Activated CD4-positive, alpha-beta T cell treated with anti-CD3 and anti-CD28 coated beads for 24 hours (primary cell): ENCODE data around the gene AGPAT4.

Source experiments
- DNase-seq, 2 donors: peaks; one replicate each; pipeline ENCODE4 v3.0.0-alpha.2; 2020; ENCODE audit warnings: low read depth in 2 of 2

Gene AGPAT4

DNA sequence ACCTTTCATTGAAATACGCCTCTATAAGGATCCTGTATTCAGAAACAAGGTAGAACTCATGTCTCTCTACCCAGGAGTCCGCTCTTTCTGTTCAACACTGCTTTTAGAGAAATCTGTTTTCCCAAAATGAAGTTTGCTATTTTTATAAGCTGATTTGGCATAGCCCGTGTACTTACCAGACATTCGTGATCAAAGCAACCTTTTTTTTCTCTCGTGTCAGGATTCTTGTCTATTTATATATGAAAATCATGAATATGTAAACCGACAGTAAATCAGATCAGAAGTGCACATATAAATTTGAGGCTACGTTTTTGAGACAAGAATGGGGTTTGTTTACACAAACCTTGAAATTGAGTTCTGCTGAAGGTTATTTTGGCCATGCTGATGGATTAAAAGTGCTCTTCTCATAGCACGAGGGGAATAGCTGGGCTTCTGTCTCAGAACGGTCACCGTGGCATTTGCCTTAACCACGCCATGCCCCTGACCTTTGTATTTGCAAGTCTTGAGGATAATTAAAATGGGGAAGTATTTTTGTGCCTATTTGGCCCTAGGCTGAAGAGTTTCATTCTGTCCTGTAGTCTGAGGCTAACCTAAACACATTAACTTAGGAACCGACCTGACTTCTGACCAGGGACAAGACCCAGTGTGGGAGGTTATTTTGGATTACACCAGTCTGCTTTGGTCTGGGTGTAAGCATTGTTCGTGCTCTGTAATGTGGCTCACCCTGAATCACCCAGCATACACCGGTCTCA, 163.7 kb downstream of the AGPAT4 start:
- DNase-seq, result no peak

DNA sequence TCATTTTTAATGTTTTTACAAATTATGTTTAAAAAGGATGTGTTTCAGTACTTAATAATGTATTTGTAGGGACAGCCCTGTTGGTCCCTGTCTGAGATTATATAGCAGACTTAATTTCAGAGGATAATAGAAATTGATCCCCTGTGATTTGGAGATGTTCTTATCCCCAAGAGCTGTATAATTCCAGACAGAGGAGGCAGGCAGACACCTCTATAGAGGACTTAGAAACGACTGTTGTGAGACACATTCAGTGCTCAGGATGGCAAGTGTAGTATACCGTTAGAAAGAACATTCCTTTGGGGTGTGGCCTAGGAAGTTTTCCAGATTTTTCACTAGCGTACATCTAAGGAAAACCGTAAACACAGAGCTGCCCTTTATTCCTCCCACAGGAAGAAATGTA, 164.5 kb downstream of the AGPAT4 start:
- no peak for DNase-seq

DNA sequence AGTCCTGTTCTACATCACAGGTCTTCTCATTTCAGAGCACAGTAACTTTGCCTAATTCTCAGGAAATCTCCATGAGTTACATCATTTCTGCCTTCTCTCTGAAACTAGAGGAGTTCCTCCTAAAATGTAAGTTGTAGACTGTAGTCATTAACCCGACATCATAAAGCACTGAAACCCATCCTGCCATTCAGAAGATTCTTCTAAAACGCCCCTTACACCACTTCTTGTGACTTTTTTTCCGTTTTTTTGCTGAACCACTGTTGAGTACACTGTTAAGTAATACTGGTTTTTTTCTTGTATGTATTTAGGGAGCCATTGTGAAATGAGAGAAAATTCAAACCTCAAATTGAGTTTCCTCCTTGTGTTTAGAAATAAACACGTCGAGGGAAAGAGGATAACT, 164.9 kb downstream of the AGPAT4 start:
- DNase-seq, result no peak

DNA sequence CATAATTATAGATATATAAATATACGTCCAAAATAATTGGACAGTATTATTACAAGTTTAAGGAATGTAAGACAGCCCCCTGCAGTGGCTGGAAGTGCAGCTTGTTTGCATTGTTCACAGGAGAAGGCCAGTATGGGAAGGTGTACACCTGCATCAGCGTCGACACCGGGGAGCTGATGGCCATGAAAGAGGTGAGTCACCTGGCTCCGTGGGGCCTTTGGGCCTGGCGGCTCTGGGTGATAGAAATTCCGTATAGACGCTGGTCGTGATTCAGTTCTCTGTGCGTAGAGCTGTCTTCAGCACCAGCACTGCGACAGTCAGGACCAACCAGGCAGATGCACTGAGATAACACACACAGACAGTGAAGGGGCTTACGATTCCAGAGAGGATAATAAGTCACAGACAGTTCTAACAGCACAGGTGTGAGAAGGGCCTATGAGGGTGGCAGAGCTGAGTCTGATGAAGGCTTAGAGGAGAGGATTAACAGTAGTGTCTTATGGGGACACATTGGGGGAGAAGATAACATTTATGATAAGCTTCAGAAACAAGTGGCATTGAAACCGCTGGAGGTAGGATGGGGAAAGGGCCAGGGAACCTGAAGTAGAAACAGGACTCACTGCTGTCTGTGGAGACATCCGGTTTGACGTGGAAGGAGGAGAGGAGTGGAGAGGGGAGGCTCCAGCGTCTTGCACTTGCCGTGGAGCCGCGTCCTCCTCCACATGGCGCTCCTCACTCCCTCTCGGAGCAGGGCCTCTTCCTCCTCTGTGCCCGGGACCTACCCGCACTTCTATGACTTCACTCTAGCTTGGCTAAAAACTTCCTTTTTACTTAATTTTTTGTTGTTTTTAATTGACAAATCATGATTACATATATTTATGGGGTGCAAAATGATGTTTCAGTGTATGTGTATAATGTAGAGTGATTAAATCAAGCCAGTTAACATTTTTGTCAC, 165.8 kb downstream of the AGPAT4 start:
- no peak for DNase-seq

DNA sequence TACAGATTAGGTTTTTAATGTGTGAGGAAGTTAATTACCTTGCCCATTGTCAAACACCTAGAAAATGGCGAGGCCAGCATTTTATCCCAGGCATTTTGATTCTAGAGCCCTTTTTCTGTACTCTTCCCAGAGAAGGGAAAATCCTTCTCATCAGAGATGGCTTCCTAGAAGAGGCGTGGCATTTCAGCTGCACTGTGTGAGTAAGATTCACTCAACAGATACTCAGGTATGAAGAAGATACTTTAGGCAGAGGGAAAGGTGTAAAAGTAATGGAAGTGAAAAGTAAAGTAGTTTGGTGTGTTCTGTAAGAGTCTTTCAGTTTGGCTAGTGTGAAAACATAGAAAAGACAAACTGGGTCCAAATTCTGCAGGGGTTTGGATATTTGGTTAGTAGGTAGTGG, 168.5 kb downstream of the AGPAT4 start:
- DNase-seq, result no peak

DNA sequence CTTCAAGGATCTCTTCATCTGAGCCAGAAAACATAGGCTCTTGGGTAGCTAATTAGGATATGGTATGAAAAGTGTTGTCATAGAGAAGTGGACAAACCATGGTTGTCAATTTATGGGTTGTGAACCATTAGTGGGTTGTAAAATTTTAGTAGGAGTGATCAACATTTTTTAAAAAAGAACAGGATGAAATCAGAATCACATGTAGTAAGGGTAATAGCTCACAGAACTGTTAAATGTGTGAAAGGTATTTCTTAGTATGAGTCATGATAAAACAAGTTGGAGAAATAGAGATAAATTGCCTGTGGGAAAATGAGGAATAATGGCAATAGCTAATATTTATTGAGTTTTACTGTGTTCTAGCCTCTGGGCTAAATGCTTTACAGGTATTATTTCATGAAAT, 168.9 kb downstream of the AGPAT4 start:
- no peak for DNase-seq

DNA sequence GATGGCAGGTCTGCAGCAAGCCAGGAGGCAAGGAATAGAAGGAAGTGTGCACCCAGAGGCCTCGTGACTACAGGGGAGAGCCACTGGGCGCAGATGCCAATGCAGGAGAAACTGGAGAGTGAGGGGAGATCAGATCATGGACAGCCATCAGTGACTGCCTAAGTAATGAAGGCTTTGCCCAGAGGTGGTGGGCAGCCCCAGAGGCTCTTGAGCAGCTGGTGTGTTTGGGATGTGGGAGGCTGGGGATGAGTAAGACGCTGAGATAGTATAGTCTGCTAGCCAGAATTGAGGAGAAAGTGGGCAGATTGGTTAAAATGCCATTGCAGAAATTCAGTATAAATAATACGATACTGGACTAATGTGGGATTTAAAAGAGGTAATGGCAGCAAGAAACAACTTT, 170.4 kb downstream of the AGPAT4 start:
- DNase-seq, result no peak

DNA sequence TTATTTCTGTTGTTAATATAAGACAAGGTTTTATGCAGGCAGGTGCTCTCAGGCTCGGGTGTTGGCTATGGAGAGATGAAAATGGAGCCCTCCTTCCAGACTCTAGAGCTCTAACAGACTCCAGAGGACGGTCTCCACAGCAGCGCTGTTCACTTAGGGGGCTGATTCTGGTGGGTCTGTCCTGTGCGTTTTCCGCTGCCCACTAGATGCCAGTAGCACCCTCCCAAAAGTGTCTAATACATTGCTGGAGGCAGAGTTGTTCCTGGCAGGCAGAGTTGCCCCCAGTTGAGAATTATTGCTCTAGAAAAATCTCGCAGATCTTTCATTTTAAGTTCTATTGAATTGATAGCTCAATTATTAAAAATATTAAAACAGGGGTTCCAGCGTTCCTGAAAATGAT, 172.3 kb downstream of the AGPAT4 start:
- DNase-seq, result no peak

DNA sequence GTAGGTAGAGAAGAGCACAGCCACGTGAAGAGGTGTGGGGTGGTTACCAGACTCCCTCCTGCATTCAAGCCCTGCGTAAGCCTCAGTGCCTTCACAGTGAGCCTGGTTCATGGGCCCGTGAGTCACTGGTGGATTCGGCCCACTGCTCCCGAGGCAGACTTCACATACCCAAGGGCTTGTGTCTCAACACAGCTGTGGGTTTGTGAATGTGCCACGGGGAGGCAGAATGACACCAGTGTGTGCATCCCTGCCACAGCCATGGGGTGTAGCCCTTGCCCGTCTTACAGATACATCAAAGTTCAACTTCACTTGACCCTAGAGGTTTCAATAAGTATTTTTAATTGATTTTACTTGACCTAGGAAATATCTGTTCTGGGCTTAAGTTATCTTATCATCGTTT, 173.8 kb downstream of the AGPAT4 start:
- no peak for DNase-seq

DNA sequence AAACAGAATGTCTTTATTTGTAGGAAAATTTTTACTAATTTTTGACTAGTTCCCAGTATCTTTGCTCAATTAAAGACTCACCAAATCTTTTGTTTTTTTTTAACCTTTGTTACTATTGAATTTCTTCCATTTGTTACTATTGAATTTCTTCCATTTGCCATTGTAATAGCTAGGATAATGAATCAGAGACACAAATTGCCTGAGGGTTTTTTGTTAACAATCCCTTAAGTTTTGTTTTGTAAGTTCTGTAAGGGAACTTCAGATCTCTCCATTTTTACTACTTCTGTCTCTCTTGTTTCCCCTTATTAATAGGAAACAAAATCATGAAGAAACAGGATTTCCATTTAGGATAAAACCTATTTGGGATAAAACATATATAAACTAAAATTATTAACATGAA, 177.9 kb downstream of the AGPAT4 start:
- DNase-seq, result no peak

DNA sequence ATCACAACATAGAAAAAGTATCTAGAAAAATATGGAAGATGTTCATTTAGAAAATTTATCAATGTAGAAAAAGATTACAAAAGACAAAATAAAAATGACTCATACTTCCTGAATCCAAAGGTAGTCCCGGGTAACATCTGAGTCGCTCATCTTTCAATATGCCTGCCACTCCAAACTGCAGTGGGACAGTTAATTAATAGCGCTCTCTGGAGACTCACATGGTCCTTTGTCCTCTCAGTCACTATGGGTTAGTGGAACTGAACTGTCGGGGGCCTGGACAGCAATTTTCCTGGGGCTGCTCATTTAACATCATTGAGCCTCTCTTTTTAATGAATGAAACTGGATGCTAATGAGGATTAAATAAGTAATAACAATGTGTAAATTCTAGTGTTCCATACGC, 178.9 kb downstream of the AGPAT4 start:
- DNase-seq, result no peak

DNA sequence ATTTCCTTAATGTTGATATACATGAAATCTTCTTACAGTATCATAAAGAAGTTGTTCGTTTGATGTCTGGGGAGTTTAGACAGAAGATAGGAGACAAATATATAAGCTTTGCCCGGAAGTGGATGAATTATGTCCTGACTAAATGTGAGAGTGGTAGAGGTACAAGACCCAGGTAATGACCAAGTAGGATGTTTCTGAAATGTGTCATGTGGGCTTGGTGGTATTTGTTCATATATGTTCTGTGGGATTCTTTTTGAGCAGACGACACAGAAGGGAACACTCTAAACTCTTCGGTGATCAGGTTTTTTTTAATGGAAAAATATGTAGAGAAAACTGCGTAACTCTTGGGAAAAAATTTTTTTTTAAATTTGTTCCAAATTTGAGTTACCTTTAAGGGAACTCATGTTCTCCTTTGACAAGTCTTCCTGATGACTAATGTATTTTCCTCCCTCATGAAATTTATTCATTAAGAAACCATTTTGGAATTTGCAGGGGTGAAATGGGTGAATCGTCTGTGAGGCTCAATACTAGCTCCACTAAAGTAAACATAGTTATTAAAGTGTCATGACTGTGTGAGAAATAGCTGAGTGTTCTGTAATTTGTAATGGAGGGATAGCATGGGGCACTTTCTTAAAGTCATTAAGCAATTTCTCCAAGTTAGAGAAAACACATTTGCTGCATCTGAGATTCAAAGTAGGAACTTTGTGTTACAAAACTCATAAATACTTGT, 181.7 kb downstream of the AGPAT4 start:
- no peak for DNase-seq

DNA sequence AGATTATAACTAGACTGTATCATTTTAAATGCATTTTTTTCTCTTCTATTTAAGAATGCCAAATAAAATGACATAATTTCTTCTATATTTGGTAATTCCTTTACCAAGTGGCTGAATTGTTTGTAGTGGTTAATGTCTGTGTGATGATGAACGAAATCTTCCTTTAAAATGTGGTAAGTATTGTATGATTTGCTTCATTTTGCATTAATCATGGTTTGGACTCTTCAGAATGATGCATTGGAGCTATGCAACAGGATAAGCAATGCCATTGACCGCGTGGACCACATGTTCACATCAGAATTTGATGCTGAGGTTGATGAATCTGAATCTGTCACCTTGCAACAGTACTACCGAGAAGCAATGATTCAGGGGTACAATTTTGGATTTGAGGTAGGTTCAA, 182.7 kb downstream of the AGPAT4 start:
- no peak for DNase-seq

DNA sequence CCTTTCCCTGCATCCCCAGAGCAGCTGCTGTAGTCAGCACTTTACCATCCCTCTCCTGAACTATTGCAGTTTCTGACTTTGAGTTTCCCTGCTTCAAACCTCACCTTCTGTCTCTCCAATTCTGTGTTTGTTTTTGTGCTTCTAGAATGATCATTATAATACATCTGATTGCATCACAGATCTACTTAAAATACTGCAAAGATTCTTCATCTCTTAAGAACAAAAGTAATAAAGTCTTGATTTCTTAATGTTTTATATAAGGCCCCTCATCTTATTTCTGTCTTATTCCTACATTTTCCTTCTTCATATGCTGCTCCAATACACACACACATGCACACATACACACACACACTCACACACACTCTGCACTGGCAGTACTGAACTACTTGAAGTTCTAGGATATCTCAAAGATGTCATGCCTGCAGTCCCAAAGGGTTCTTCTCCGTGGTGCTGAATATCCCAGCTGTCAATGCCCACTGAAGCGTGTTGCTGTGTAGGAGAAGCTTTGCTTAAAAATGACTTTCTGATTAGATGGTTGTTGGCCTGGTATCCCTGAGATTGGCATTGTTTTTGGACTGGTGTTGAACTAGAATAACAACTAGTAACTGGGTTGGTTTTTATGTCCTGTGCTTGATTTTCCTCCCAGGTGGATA, 185.1 kb downstream of the AGPAT4 start:
- no peak for DNase-seq

DNA sequence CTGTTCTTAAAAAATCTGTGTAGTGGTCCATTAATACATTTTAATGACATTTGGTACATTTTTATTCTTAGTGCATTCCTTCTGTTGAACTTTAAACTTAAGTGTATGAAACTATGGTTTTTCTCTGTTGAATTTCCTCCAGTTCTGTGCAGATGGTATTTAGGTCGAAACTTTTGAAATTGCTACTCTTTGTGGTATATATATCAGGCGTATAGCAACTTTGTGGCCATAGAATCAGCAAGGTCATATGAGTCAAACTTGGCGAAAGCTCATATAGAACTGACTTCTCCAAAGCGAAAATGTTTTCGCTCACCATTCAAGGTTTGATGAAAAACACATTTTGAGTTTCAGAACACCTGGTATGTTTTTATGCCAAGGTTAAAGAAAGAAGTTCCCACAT, 188.6 kb downstream of the AGPAT4 start:
- no peak for DNase-seq

DNA sequence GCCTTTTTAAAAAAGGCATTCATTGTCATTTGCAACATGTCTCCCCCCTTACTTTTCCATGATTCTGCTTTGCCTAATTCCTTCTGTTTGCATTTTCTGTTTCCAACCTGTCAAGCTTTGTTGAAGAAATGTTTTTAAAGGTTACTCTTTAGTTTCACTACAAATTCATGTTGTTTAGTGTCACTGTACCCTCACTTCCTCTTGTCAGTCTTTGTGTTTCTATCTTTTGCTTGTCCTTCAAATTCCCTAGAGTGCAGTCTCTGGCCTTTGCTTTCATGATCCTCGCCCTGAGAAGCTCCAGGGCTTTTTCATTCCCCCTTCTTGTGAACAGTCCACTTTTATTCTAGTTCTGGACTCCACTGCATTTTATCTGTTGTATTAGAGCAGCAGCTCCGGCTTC, 191.6 kb downstream of the AGPAT4 start:
- DNase-seq, result no peak

DNA sequence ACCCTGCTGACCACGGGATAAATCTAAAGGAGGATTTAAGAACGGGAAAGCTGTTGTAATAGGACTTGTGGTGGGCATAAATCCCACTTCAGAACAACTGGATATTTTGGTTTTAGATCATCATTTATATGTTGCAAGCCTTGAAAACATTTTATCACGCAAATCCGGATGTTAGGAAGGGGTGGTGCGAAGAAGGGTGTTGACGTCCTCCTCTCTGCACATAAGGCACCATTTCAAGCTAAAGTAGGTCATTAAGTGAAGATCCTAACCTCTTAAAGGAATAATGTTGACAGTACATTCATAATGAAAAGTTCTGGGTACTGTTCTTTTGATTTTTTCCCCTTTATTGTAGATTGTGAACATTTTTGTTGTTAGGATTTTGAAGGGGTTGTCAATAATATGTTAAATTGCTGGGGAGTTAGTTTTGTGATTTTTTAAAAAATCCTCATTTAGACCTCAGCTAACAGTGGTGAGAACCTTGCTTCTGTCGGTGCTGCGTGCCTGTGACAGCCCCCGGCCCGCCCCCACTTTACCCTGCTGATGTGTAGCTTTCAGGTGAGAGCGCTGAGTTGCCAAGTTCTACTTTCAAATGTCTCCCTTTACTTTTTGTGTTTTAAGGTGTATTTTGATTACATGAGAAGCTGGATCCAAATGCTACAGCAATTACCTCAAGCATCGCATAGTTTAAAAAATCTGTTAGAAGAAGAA, 193.4 kb downstream of the AGPAT4 start:
- DNase-seq, result no peak
